GM12801 (cell line): ENCODE measurements around the gene ZBTB20.

Experiments used
- CTCF ChIP-seq: IDR thresholded peaks from one replicate; pipeline ENCODE4 v1.5.1; 2011; ENCODE audit warnings: control low read depth; ENCODE audit not compliant: insufficient read length; ENCODE audit errors: extremely low read depth

ZBTB20 gene

GRCh38 chr3:114508208-114508607, 638.9 kb downstream of the ZBTB20 start:
- TF ChIP-seq CTCF: no peak

GRCh38 chr3:114506591-114507300, 640.3 kb downstream of the ZBTB20 start:
- no peak for TF ChIP-seq CTCF

GRCh38 chr3:114504941-114505628, 642.0 kb downstream of the ZBTB20 start:
- TF ChIP-seq CTCF: no peak

DNA sequence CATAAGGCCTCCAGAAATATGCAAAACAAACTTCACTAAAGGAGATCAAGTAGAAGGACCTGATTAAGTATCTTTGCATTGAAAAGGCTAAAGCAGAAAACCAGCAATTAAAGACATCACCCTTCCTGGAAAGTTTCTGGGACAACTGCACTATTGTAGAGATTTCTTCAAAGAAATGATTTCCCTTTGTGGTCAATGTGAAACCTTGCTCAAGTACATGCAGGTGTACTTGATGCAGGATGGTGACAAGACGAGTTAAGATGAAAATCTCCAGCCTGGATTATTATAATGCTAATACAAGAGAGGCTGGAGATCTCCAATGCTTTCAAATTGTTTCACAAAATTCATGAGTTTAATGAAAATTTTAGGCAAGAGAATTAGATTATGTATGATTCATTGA, 644.9 kb downstream of the ZBTB20 start:
- TF ChIP-seq CTCF: no peak

DNA sequence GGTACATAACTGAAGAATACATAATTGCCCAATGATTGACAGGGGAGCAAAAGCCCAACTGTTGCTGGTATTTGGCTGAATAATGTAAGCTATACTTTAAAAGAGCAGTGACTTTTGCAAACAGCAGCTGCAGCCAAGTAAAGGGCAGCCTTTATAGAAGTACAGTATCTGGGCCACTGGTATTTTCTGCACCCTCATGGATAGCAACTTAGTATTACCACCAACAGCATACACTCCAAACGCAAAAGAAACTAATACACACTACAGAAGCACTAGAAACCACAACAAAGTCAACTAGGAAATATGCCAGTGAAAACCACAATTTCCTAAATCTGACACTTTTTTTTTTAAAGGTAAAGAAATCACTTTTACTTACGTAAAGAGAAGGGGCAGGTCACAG, 647.1 kb downstream of the ZBTB20 start:
- no peak for TF ChIP-seq CTCF

- no peak for TF ChIP-seq CTCF
These were observed 648.3 kb downstream of the ZBTB20 start for GRCh38 chr3:114498539-114499370.

GRCh38 chr3:114496874-114497273, 650.2 kb downstream of the ZBTB20 start:
- no peak for TF ChIP-seq CTCF
